ENCODE data around the gene COBLL1.

- TF ChIP-seq CTCF (IDR thresholded peaks at IDR 0.05): no peak
- TF ChIP-seq POLR2A (IDR thresholded peaks at IDR 0.05): no peak
Measured at GRCh38 chr2:164696634-164697033, 145.0 kb downstream of the COBLL1 start.
